GM21360 (cell line): Measurements from ENCODE around the gene RASSF4.

ENCODE experiments used
- ATAC-seq: cut with Tn5 transposase; IDR thresholded peaks from one replicate; pipeline ENCODE4 v1.9.1; 2021; ENCODE audit warnings: mild to moderate bottlenecking, moderate library complexity; ENCODE audit not compliant: unreplicated experiment

The RASSF4 gene

GRCh38 chr10:44926751-44927351, 32.8 kb upstream of the RASSF4 start:
- ATAC-seq, result no peak

- ATAC-seq, result no peak
Measured at GRCh38 chr10:44927352-44927751, 32.2 kb upstream of the RASSF4 start.

GRCh38 chr10:44928462-44928861, 31.1 kb upstream of the RASSF4 start:
- ATAC-seq, result no peak

GRCh38 chr10:44929356-44930255, 30.0 kb upstream of the RASSF4 start:
- ATAC-seq, result no peak

- ATAC-seq, result no peak
Measured at GRCh38 chr10:44930904-44931620, 28.5 kb upstream of the RASSF4 start.

GRCh38 chr10:44931621-44932516, 27.7 kb upstream of the RASSF4 start:
- ATAC-seq, result no peak

- peak; percentile 92 for ATAC-seq
Measured at GRCh38 chr10:44932517-44933450, 26.8 kb upstream of the RASSF4 start.

- ATAC-seq, result no peak
Measured at GRCh38 chr10:44933451-44934321, 25.9 kb upstream of the RASSF4 start.

GRCh38 chr10:44934416-44935200, 25.0 kb upstream of the RASSF4 start:
- ATAC-seq, result no peak

- no peak for ATAC-seq
Measured at GRCh38 chr10:44935201-44935965, 24.2 kb upstream of the RASSF4 start.

- no peak for ATAC-seq
Measured at GRCh38 chr10:44935966-44936295, 23.7 kb upstream of the RASSF4 start.

GRCh38 chr10:44936314-44936975, 23.2 kb upstream of the RASSF4 start:
- ATAC-seq, result no peak

GRCh38 chr10:44937196-44938005, 22.2 kb upstream of the RASSF4 start:
- ATAC-seq, result no peak

- ATAC-seq, result no peak
Measured at GRCh38 chr10:44938956-44939355, 20.6 kb upstream of the RASSF4 start.

GRCh38 chr10:44939691-44940401, 19.8 kb upstream of the RASSF4 start:
- ATAC-seq, result no peak
